Measurements from ENCODE around the gene SPAG9.

GRCh38 chr17:50920041-50920410, 200.6 kb downstream of the SPAG9 start:
- TF ChIP-seq, protein P1, sequence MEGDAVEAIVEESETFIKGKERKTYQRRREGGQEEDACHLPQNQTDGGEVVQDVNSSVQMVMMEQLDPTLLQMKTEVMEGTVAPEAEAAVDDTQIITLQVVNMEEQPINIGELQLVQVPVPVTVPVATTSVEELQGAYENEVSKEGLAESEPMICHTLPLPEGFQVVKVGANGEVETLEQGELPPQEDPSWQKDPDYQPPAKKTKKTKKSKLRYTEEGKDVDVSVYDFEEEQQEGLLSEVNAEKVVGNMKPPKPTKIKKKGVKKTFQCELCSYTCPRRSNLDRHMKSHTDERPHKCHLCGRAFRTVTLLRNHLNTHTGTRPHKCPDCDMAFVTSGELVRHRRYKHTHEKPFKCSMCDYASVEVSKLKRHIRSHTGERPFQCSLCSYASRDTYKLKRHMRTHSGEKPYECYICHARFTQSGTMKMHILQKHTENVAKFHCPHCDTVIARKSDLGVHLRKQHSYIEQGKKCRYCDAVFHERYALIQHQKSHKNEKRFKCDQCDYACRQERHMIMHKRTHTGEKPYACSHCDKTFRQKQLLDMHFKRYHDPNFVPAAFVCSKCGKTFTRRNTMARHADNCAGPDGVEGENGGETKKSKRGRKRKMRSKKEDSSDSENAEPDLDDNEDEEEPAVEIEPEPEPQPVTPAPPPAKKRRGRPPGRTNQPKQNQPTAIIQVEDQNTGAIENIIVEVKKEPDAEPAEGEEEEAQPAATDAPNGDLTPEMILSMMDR (IDR thresholded peaks at IDR 0.05), result no peak
- no peak for TF ChIP-seq ZFX (IDR thresholded peaks at IDR 0.05; ENCODE audit: borderline replicate concordance)
